ENCODE data around the gene KIF7.

DNA sequence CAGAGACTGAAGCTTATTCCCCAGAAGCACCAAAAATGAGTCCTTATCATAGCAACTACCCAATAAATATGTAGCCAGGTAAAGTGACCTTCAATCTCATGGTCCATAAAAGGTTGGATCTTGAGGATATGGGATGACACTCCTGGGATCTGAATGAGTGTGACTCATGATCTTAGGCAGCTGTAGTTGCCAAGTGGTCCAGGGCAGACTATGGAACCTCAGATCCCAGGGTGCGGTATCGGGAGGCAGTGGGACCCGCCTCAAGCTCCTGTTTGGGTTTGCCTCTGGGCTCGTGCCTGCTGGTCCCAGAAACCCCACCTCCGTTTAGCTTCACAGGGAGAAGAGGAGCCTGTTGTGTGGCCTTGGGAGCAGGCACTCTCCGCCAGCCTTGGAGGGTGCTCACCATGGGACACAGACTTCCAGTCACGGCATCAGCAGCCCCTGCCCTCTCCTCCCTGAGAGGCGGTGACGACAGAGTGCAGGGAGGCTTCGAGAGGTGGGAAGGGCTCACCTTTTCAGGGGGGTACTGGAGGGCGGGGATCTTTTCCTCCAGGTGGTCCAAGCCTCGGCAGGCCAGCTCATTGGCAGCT lies 15.8 kb upstream of the KIF7 start:
- TF ChIP-seq EZH2phosphoT487 (IDR thresholded peaks at IDR 0.05) = no peak
- TF ChIP-seq, protein P1, sequence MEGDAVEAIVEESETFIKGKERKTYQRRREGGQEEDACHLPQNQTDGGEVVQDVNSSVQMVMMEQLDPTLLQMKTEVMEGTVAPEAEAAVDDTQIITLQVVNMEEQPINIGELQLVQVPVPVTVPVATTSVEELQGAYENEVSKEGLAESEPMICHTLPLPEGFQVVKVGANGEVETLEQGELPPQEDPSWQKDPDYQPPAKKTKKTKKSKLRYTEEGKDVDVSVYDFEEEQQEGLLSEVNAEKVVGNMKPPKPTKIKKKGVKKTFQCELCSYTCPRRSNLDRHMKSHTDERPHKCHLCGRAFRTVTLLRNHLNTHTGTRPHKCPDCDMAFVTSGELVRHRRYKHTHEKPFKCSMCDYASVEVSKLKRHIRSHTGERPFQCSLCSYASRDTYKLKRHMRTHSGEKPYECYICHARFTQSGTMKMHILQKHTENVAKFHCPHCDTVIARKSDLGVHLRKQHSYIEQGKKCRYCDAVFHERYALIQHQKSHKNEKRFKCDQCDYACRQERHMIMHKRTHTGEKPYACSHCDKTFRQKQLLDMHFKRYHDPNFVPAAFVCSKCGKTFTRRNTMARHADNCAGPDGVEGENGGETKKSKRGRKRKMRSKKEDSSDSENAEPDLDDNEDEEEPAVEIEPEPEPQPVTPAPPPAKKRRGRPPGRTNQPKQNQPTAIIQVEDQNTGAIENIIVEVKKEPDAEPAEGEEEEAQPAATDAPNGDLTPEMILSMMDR (IDR thresholded peaks at IDR 0.05) = no peak
